Skeletal muscle tissue (tissue), 4 donors: Measurements from ENCODE around the gene NLRC5. TPM values are rescaled to one million over a fixed set of nuclear protein-coding genes. Genes with fewer than 3 reads are reported as not detected.

Experiments used
- H3K27ac ChIP-seq: one replicate; pipeline ENCODE4 v1.7.0; 2013; ENCODE audit warnings: mild to moderate bottlenecking, low read depth, low read length, inconsistent platforms
- H3K27me3 ChIP-seq, 3 donors: one replicate each; pipeline ENCODE4 v1.7.0; 2013; ENCODE audit warnings: low read length in 3 of 3; ENCODE audit not compliant: control insufficient read depth in 3 of 3, insufficient read depth in 3 of 3
- H3K36me3 ChIP-seq, 3 donors: one replicate each; pipeline ENCODE4 v1.7.0; 2013; ENCODE audit warnings: low read length in 3 of 3; ENCODE audit not compliant: control insufficient read depth in 3 of 3, insufficient read depth in 3 of 3
- H3K4me1 ChIP-seq, 3 donors: one replicate each; pipeline ENCODE4 v1.7.0; 2013; ENCODE audit warnings: low read length in 3 of 3, mild to moderate bottlenecking in 3 of 3; ENCODE audit not compliant: control insufficient read depth in 3 of 3, insufficient read depth in 3 of 3
- H3K4me3 ChIP-seq, 3 donors: one replicate each; pipeline ENCODE4 v1.7.0; 2013; ENCODE audit warnings: low read length in 3 of 3
- H3K9ac ChIP-seq, 3 donors: one replicate each; pipeline ENCODE4 v1.7.0; 2013; ENCODE audit warnings: low read length in 3 of 3, mild to moderate bottlenecking in 3 of 3, moderate library complexity in 2 of 3, low read depth in 1 of 3
- H3K9me3 ChIP-seq, 3 donors: one replicate each; pipeline ENCODE4 v1.7.0; 2013; ENCODE audit warnings: low read length in 3 of 3; ENCODE audit not compliant: control insufficient read depth in 3 of 3
- total RNA-seq: library from RNA; depleted of rRNA; stranded (reverse); fragments of >200 nt; gene quantifications from one replicate; pipeline ENCODE4 v1.2.3, GENCODE V29; 2014
- donor health status: Osteomylitis.

NLRC5 gene
- total RNA-seq, 1 donor from 2014 or later = 5.7 TPM

DNA sequence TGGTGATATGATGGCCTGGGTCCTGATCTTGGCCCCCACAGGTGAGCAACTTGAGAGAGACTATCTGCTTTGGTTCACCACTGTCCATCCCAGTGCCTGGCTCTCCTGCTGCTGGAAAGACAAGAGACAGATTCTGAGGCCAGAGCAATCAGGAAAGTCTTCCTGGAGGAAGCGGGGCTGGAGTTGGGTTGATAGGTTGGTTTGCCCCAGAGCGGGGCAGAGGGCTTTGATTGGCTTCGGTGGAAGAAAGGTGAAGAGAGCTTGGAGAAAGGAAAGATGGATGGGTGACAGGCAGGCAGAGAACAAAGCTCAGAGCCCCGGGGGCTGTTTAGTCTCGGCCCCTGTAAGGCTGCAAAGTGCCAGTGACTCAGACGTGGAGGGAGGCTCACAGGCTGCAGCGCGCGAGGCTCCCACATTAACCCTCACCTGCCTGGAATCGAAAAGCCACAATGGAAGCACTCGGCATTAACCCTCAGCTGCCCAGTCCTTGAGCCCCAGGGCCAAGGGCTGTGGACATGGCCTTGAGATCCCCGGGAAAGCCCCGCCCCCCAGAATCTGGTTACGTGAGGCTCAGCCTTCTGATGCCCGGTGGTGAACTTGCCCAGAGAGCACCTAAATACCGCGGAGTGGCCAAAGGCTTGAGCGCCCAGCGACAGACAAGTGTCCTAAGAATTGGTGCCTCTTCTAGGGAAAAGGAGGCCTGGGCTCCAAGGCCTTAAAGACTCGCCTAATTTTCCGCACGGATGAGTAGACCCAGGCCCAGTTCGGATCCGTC is 102.0 kb downstream of the NLRC5 start:
- Histone ChIP-seq H3K9ac (peak overlapping the region; percentile 83 to 87 (median 83)), H3K4me1 (peaks cover 21 to 25% (median 22%) of the 10 kb centered on the region in 3 donors), H3K4me3 (peak overlapping the region; percentile 62 to 83 (median 79)), H3K27me3 (no peaks in the 10 kb centered on the region), H3K36me3 (no peaks in the 10 kb centered on the region), H3K9me3 (no peaks in the 10 kb centered on the region), H3K27ac (peak overlapping the region; percentile 47)

GRCh38 chr16:57091975-57092785 is 102.8 kb downstream of the NLRC5 start, which contains the start of gene CPNE2:
CPNE2 (plus strand) TSS chr16:57092583; CDS start chr16:57110743, 18,160 bp downstream.
- Histone ChIP-seq H3K4me3 (peak within 1 kb of the TSS; percentile 66 to 83 (median 79)), H3K4me1 (peaks cover 21 to 25% (median 22%) of the 10 kb centered on the region in 3 donors), H3K9me3 (no peaks in the 10 kb centered on the region), H3K27me3 (no peaks in the 10 kb centered on the region), H3K9ac (peak within 1 kb of the TSS; percentile 83 to 87 (median 83)), H3K36me3 (no peaks in the 10 kb centered on the region), H3K27ac (peak within 1 kb of the TSS; percentile 47)

- Histone ChIP-seq H3K9me3 (no peaks in the 10 kb centered on the region), H3K36me3 (no peaks in the 10 kb centered on the region), H3K4me1 (peaks cover 21 to 25% (median 22%) of the 10 kb centered on the region in 3 donors), H3K27ac (no peak overlapping the region), H3K9ac (peak overlapping the region in 2 of 3 donors; percentile 10 to 77), H3K4me3 (peak overlapping the region; percentile 66 to 77 (median 73)), H3K27me3 (no peaks in the 10 kb centered on the region)
Observed at GRCh38 chr16:57092786-57093411, 103.5 kb downstream of the NLRC5 start.

GRCh38 chr16:57093666-57094564 is 104.6 kb downstream of the NLRC5 start:
- H3K4me1 ChIP-seq = peaks cover 21 to 25% (median 22%) of the 10 kb centered on the region in 3 donors

DNA sequence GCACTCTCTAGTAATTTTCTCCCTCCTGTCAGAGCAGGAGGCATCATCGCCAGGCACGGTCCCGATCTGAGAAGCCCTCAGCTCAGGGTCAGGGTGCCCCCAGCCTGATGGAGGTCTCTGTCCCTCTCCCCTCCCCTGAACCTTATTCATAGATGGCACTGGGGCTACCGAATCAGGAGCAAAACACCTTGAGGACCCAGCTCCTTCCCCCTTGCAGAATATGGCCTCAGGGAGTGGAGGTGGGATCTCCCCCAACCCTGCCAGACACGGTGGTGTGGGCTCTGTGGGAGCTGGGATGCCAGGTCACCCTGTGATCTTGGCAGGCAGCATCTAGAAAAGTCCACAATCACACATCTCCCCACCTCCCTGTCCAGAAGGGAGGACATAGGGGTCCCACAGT is 105.6 kb downstream of the NLRC5 start:
- Histone ChIP-seq H3K4me3 (no peak overlapping the region), H3K27ac (no peak overlapping the region), H3K4me1 (peaks cover 21 to 25% (median 22%) of the 10 kb centered on the region in 3 donors), H3K27me3 (no peaks in the 10 kb centered on the region), H3K9ac (no peak overlapping the region), H3K36me3 (no peaks in the 10 kb centered on the region), H3K9me3 (no peaks in the 10 kb centered on the region)

More at GRCh38 chr16:57093666-57094564, 104.6 kb downstream of the NLRC5 start:
- H3K4me3 ChIP-seq = peak overlapping the region; percentile 66 to 77 (median 73)
- H3K27me3 ChIP-seq = no peaks in the 10 kb centered on the region
- H3K9ac ChIP-seq = peak overlapping the region in 2 of 3 donors; percentile 10 to 77
- no peak overlapping the region for H3K27ac ChIP-seq
- no peaks in the 10 kb centered on the region for H3K9me3 ChIP-seq
- H3K36me3 ChIP-seq = no peaks in the 10 kb centered on the region

- Histone ChIP-seq H3K4me1 (peaks cover 21 to 23% (median 22%) of the 10 kb centered on the region in 3 donors), H3K4me3 (no peak overlapping the region), H3K36me3 (no peaks in the 10 kb centered on the region), H3K9ac (no peak overlapping the region), H3K9me3 (no peaks in the 10 kb centered on the region), H3K27ac (no peak overlapping the region), H3K27me3 (no peaks in the 10 kb centered on the region)
Observed at GRCh38 chr16:57096192-57096591, 106.8 kb downstream of the NLRC5 start.

DNA sequence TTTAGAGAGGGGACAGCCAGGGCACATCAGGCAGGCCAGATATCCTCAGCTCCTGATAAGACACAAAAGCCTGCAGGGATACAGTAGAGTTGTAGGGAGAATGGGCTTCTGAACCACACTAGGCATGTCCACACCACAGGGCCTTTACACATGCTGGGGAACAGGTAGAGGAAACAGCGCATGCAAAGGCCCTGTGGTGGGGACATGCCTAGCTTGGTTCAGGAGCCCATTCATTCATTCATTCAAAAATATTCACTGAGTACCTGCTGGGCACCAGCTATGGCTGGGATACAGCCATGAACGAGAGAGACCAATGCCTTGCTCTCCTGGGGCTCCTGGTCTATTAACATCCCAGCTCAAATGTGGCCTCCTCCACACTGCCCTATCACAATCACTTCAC is 107.4 kb downstream of the NLRC5 start:
- H3K4me1 ChIP-seq = peaks cover 17 to 18% (median 17%) of the 10 kb centered on the region in 3 donors

DNA sequence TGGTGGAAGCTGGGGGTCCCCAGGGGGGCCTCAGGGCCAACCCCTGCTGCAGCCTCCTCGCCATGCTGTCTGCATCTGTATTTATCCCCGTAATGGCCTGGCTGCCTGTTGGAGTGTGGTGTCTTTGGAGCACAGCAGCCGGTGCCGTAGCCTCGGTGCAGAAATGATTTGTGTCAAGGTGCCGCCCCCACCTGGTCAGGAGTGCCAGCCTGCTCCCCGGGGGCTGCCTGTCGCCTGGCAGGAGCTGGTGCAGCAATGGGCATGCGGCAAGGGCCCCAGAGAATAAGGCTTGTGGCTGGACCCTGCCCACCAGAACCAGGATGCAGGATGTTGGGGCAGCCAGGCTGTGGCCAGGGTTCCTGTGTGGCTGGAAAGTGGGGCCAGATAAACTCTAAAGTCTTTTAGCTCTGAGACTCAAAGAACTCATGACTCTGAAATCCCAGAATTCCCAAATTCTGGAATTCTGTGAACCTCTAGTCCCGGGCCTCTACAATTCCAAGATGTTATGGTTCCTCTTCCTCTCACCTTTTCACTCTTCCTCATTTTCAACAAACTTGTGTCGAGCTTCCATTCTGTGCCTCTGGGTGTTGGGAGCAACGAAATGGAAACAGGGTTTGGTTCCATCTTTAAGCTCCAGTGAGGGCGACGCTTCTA is 109.0 kb downstream of the NLRC5 start:
- H3K9ac ChIP-seq = no peak overlapping the region

More for the DNA sequence above, 107.4 kb downstream of the NLRC5 start:
- Histone ChIP-seq H3K27ac (no peak overlapping the region), H3K4me3 (no peak overlapping the region), H3K27me3 (no peaks in the 10 kb centered on the region), H3K9me3 (no peaks in the 10 kb centered on the region), H3K36me3 (no peaks in the 10 kb centered on the region), H3K9ac (no peak overlapping the region)

More for the DNA sequence above, 109.0 kb downstream of the NLRC5 start:
- no peaks in the 10 kb centered on the region for H3K27me3 ChIP-seq
- no peak overlapping the region for H3K4me3 ChIP-seq
- peaks cover 12 to 14% (median 13%) of the 10 kb centered on the region in 3 donors for H3K4me1 ChIP-seq
- no peak overlapping the region for H3K27ac ChIP-seq
- no peaks in the 10 kb centered on the region for H3K36me3 ChIP-seq
- H3K9me3 ChIP-seq = no peaks in the 10 kb centered on the region
